Measurements from ENCODE around the gene SLC5A9.
"Not testable (repeated sequence)": the region's sequence is repeated elsewhere in the genome, so short reads cannot be mapped to it uniquely, and the experiment has no call there.

Gene SLC5A9

GRCh38 chr1:48284696-48285420 is 62.3 kb downstream of the SLC5A9 start:
- H3K4me2 ChIP-seq (ENCODE audit: low read length); H3K36me3 ChIP-seq (ENCODE audit: insufficient read depth, low read length); H3K4me1 ChIP-seq (ENCODE audit: control insufficient read depth, insufficient read depth, low read length); H3K9me3 ChIP-seq (replicated peaks; ENCODE audit: low read length); H3K9ac ChIP-seq (ENCODE audit: low read depth, low read length); H3K4me3 ChIP-seq (ENCODE audit: low read length); H3K27me3 ChIP-seq (ENCODE audit: control insufficient read depth, insufficient read depth, low read length): not testable (repeated sequence)

GRCh38 chr1:48285525-48285924 is 63.0 kb downstream of the SLC5A9 start:
- no peaks in the 10 kb centered on the region for H3K36me3 ChIP-seq (ENCODE audit: insufficient read depth, low read length)
- H3K4me1 ChIP-seq (ENCODE audit: control insufficient read depth, insufficient read depth, low read length), result no peaks in the 10 kb centered on the region
- H3K9ac ChIP-seq (ENCODE audit: low read depth, low read length), result no peak overlapping the region
- no peaks in the 10 kb centered on the region for H3K9me3 ChIP-seq (replicated peaks; ENCODE audit: low read length)
- H3K4me3 ChIP-seq (ENCODE audit: low read length), result no peak overlapping the region
- H3K4me2 ChIP-seq (ENCODE audit: low read length), result no peak overlapping the region
- H3K27me3 ChIP-seq (ENCODE audit: control insufficient read depth, insufficient read depth, low read length), result no peaks in the 10 kb centered on the region

DNA sequence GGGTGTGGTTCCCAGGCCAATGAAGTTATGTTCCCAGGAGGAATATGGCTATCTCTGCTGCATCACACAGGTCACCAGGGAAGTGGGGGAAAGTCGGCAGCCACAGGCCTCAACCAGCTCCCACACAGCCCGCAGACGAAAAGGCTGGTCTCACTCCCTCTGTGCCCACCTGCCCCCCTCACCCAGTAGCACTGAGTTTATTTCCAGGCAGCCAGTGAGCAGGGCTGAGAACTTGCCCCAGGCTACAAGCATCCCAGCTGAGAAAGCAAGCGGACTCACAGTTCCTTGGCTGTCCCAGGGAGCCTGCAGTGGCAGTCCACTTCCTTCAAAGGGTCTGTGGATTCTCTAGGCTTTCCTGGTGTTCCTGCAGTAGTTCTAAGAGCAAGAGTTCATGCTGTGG is 68.9 kb downstream of the SLC5A9 start:
- Histone ChIP-seq H3K4me1 (ENCODE audit: control insufficient read depth, insufficient read depth, low read length) (no peaks in the 10 kb centered on the region), H3K9me3 (replicated peaks; ENCODE audit: low read length) (no peaks in the 10 kb centered on the region), H3K9ac (ENCODE audit: low read depth, low read length) (no peak overlapping the region), H3K4me3 (ENCODE audit: low read length) (no peak overlapping the region), H3K27me3 (ENCODE audit: control insufficient read depth, insufficient read depth, low read length) (no peaks in the 10 kb centered on the region), H3K4me2 (ENCODE audit: low read length) (no peak overlapping the region), H3K36me3 (ENCODE audit: insufficient read depth, low read length) (no peaks in the 10 kb centered on the region)

DNA sequence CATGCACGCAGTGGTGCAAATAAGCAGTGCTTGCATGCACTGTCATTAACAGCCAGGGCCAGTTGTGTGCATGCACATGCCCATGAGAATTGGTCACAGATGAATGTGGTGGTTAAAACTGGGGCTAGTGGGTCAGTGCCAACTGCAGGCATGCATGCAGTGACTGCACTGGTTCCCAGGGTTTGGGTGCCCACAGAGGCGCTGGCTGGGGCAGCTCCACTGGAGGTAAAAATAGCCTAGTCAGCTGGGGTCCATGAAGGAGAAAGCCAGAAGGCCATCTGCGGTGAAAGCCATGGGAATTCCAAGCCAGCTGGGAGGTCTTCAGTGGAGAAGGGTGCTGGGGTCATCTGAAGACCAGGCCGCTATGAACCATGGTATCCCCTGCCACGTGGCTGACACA is 70.2 kb downstream of the SLC5A9 start:
- Histone ChIP-seq H3K4me3 (ENCODE audit: low read length) (no peak overlapping the region), H3K4me1 (ENCODE audit: control insufficient read depth, insufficient read depth, low read length) (no peaks in the 10 kb centered on the region), H3K9ac (ENCODE audit: low read depth, low read length) (no peak overlapping the region), H3K27me3 (ENCODE audit: control insufficient read depth, insufficient read depth, low read length) (no peaks in the 10 kb centered on the region), H3K36me3 (ENCODE audit: insufficient read depth, low read length) (no peaks in the 10 kb centered on the region), H3K9me3 (replicated peaks; ENCODE audit: low read length) (no peaks in the 10 kb centered on the region), H3K4me2 (ENCODE audit: low read length) (no peak overlapping the region)

DNA sequence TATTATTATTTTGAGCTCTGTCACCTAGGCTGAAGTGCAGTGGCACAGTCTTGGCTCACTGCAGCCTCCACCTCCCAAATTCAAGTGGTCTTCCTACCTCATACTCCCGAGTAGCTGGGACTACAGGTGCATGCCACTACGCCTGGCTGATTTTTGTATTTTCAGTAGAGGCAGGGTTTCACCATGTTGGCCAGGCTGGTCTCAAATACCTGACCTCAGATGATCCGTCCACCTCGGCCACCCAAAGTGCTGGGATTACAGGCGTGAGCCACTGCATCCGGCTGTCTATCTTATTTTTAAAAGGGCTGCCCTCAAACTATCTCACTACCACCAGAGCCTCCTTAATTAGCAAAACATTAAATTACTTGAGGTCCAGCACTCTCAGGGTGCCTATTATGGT is 71.6 kb downstream of the SLC5A9 start:
- not testable (repeated sequence) for H3K4me1 ChIP-seq (ENCODE audit: control insufficient read depth, insufficient read depth, low read length); H3K36me3 ChIP-seq (ENCODE audit: insufficient read depth, low read length); H3K4me3 ChIP-seq (ENCODE audit: low read length); H3K27me3 ChIP-seq (ENCODE audit: control insufficient read depth, insufficient read depth, low read length); H3K9ac ChIP-seq (ENCODE audit: low read depth, low read length); H3K4me2 ChIP-seq (ENCODE audit: low read length); H3K9me3 ChIP-seq (replicated peaks; ENCODE audit: low read length)

DNA sequence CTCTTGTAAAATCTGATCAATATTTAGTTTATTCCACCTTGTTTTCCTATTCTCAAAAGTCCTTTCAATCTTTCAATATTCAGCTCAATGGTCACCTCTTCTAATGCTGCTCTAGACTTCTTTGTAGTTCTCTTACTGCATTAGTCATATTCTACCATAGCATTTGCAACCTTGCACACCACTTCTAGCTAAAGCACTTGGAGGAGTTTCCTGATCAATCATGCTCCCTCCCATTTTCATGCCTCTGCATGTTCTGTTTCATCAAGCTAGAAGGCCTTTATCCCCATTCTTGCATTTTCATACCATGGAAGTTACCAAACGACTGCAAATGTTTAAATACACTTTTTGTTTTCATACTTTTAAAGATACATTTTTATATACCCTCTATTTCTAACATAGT is 72.1 kb downstream of the SLC5A9 start:
- H3K9me3 ChIP-seq (replicated peaks; ENCODE audit: low read length), result no peaks in the 10 kb centered on the region
- H3K9ac ChIP-seq (ENCODE audit: low read depth, low read length), result no peak overlapping the region
- no peaks in the 10 kb centered on the region for H3K36me3 ChIP-seq (ENCODE audit: insufficient read depth, low read length)
- H3K27me3 ChIP-seq (ENCODE audit: control insufficient read depth, insufficient read depth, low read length), result no peaks in the 10 kb centered on the region
- no peak overlapping the region for H3K4me2 ChIP-seq (ENCODE audit: low read length)
- H3K4me3 ChIP-seq (ENCODE audit: low read length), result no peak overlapping the region
- no peaks in the 10 kb centered on the region for H3K4me1 ChIP-seq (ENCODE audit: control insufficient read depth, insufficient read depth, low read length)
